NK-92 (cell line): ENCODE measurements around the gene PDHA1.

Source experiments
- DNase-seq: peaks from one replicate; lab custom pipeline; 2025; ENCODE audit not compliant: unreplicated experiment; lab: John Stamatoyannopoulos, UW

PDHA1 gene

GRCh38 chrX:19343535-19344408 lies at the start of gene PDHA1:
Gene PDHA1, plus strand, starts transcription at chrX:19343927. Its CDS starts 111 bp downstream, at chrX:19344038.
- peak; percentile 41 for DNase-seq

DNA sequence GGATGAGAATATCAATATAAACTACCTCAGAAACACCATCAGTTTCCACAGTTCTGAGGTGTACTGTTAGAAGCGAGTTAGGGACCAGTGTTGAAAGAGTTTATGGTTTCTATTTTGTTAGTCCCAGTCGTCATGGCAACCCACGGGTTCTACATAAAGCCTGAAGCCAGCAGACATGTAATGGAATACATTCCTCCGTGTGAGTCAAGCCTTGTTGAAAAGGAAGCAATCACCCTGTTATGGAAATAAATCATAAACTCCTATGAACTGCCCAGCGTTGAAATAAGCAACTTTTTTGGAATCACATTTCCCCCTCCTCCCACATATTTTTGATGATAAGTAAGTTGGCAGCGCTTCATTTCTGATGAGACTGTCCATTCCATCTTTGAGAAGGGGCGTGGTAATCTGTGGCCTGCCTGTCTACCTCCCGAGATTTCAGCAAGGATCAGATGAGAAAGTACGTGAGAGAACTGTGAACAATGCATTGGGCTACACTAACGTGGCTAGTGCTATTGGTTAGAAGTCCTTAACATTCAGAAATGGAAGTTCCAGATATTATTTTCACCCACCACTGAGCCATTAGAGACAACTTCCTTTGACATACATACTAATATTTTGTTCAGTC lies 40.4 kb upstream of the PDHA1 start:
- no peak for DNase-seq

DNA sequence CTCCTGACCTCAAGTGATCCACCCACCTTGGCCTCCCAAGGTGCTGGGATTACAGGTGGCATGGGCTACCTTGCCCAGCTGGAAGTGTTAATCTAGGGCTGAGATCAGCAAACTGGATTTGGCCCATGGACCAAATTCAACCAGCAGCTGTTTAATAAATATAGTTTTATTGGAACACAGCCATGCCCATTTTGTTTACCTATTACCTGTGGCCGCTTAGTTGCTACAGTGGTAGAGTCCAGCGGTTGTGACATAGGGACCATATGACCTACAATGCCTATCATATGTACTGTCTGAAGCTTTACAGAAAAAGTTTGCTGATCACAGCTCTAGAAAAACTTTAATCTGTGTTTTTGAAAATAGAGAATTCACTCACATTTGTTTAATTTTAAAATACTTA lies 17.2 kb upstream of the PDHA1 start:
- no peak for DNase-seq

DNA sequence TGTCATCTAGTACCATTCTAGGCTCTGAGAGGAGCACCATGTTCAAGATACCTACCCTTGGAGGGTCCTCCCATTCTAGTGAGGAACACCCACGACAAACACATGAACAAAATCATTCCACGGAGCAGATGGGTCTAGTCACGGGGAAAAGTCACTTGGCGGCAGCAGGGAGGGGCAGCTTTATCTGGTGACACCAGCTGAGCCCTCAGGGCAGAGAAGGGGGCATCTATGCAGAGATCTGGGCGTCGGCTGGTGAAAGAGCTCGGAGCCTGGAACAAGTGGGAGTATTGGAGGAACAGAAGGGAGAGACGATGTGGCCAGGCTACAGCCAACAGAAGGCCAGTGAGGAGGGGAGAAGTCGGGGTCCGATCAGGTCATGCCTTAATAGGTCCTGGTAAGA lies 11.9 kb upstream of the PDHA1 start:
- DNase-seq: no peak

GRCh38 chrX:19332983-19333382 lies 10.7 kb upstream of the PDHA1 start:
- DNase-seq: no peak

GRCh38 chrX:19334945-19335626 lies 8.6 kb upstream of the PDHA1 start:
- no peak for DNase-seq

- no peak for DNase-seq
Observed at GRCh38 chrX:19342331-19342906, 1.3 kb upstream of the PDHA1 start.

- no peak for DNase-seq
Observed at GRCh38 chrX:19343085-19343534, 617 bp upstream of the PDHA1 start.

DNA sequence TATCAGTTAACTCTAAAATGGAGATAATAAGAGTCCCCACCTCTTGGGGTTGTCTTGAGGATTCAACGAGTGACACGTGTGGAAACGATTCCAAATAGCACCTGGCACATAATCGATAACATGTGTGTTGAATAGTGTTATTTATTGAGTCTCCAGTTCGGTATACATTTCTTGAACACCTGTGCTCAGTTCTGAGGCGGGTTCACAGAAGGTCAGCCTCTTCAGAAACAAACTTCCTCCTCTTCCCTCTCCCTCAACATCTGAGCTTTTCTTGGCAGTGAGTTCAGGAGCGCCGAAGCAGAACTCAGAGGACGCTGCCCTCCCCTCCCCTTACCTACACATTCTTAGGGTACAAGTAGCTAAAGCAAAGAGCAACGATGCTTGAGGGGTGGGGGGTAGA lies 934 bp downstream of the PDHA1 start:
- no peak for DNase-seq

DNA sequence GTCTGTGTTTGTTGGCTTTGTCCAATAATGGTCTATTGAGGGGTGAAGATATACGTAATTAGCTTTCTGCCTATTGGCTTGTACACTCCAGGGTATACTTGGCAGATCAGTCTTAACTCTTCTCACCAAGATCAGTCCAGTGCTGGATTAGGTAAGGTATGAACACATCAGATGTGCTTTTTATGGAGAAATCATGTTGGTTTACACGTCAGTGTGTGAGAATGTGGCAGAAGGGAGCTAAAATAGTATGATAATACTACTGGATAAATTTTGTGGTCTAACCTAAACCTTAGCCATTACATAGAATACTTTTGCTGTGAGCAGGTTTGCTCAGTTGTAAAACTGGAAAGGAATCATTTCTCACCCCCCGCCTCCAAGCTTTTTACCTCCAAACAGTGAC lies 4.2 kb downstream of the PDHA1 start:
- DNase-seq: no peak

GRCh38 chrX:19349264-19349663 lies 5.5 kb downstream of the PDHA1 start:
- no peak for DNase-seq

- DNase-seq: no peak
Observed at GRCh38 chrX:19350941-19351384, 7.2 kb downstream of the PDHA1 start.

- DNase-seq: no peak
Observed at GRCh38 chrX:19354625-19355024, 10.9 kb downstream of the PDHA1 start.

DNA sequence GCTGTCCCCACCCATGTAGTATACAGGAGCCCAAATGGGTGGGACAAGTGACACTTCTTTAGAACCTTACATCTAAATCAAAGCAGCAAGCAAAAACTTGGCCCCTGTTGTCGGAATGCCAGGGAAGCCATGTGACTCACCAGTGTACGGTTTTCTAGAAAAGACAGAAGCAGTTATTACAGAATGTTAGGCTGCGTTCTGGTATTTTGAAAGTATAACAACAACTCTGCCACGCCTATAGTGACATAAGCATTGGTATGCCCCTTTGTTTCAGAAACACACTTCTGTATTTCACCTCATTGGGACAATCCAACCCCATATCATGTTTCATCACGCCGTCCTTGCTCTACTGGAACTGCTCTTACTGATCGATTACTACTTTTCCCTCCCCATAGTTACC lies 14.8 kb downstream of the PDHA1 start:
- no peak for DNase-seq

GRCh38 chrX:19360903-19361302 lies 17.2 kb downstream of the PDHA1 start:
- DNase-seq: no peak

- DNase-seq: no peak
Observed at GRCh38 chrX:19361701-19362100, 18.0 kb downstream of the PDHA1 start.

GRCh38 chrX:19368576-19368975 lies 24.8 kb downstream of the PDHA1 start:
- DNase-seq: no peak

DNA sequence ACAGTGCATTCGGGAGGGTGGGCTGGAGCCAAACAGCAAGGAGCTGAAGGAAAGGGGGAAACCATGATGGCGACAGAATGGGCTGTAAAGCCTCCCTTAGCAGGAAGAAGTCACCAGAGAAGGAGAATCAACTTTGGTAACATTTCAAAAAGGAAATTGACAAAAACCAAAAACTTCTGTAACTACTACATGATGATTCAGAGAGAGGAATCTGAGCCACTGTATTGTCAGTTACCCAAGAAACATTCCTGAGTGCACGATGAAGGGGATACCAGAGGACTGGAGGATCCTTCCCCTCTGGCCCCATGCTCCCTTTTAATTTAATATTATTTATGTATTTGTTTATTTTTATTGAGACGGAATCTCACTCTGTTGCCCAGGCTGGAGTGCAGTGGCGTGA lies 26.3 kb downstream of the PDHA1 start:
- DNase-seq: no peak

GRCh38 chrX:19372170-19372546 lies 28.4 kb downstream of the PDHA1 start:
- DNase-seq: no peak

GRCh38 chrX:19372547-19373331 lies 29.0 kb downstream of the PDHA1 start:
- DNase-seq: no peak
